ENCODE results near the gene NFIB. TPM values are rescaled to one million over a fixed set of nuclear protein-coding genes. Genes with fewer than 3 reads are reported as not detected.

NFIB gene
- total RNA-seq, 6 experiments from 2014 or later: 0.69 to 6.2 (median 4.4) TPM

DNA sequence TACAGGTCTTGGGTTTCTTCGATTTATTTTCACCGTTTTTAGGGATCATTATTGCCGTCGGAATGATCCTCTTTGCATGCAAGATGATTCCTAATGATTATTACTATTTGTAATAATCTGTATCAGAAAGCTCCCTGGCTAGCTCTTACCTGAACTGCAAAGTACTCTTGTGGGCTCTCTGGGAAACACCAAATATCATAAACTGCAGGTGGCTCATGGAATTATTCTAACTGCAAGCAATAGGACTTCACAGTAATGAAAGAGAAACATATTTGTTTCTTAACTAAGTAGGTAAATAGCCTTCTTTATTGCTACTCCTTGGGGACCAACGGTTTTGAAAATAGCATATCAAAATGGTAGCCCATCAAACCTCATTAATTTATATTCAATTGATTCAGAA lies 219.4 kb downstream of the NFIB start:
- Mint-ChIP-seq H3K4me3 (no peak overlapping the region), H3K27me3 (ENCODE audit: insufficient read depth) (peaks cover 2% of the 10 kb centered on the region; the same call in 1 of the 2 replicates), H3K4me1 (ENCODE audit: low read depth) (peaks cover 23% of the 10 kb centered on the region), H3K36me3 (ENCODE audit: low read depth) (no peaks in the 10 kb centered on the region), H3K9me3 (no peaks in the 10 kb centered on the region), H3K27ac (no peak overlapping the region)
- no peak for DNase-seq
- TF ChIP-seq, protein P1, sequence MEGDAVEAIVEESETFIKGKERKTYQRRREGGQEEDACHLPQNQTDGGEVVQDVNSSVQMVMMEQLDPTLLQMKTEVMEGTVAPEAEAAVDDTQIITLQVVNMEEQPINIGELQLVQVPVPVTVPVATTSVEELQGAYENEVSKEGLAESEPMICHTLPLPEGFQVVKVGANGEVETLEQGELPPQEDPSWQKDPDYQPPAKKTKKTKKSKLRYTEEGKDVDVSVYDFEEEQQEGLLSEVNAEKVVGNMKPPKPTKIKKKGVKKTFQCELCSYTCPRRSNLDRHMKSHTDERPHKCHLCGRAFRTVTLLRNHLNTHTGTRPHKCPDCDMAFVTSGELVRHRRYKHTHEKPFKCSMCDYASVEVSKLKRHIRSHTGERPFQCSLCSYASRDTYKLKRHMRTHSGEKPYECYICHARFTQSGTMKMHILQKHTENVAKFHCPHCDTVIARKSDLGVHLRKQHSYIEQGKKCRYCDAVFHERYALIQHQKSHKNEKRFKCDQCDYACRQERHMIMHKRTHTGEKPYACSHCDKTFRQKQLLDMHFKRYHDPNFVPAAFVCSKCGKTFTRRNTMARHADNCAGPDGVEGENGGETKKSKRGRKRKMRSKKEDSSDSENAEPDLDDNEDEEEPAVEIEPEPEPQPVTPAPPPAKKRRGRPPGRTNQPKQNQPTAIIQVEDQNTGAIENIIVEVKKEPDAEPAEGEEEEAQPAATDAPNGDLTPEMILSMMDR (IDR thresholded peaks at IDR 0.05): no peak

- Mint-ChIP-seq H3K4me1 (ENCODE audit: low read depth) (peaks cover 14% of the 10 kb centered on the region), H3K27ac (no peak overlapping the region), H3K36me3 (ENCODE audit: low read depth) (no peaks in the 10 kb centered on the region), H3K27me3 (ENCODE audit: insufficient read depth) (peaks cover 2% of the 10 kb centered on the region; the same call in 1 of the 2 replicates), H3K9me3 (no peaks in the 10 kb centered on the region), H3K4me3 (no peak overlapping the region)
- DNase-seq: no peak
- TF ChIP-seq, protein P1 (IDR thresholded peaks at IDR 0.05): no peak
Measured at GRCh38 chr9:14092344-14092743, 221.6 kb downstream of the NFIB start.

- no peak overlapping the region for H3K27ac Mint-ChIP-seq
- H3K27me3 Mint-ChIP-seq (ENCODE audit: insufficient read depth): no peaks in the 10 kb centered on the region
- H3K9me3 Mint-ChIP-seq: no peaks in the 10 kb centered on the region
- TF ChIP-seq, protein P1 (IDR thresholded peaks at IDR 0.05): no peak
- no peak for DNase-seq
- H3K4me1 Mint-ChIP-seq (ENCODE audit: low read depth): no peaks in the 10 kb centered on the region
- H3K36me3 Mint-ChIP-seq (ENCODE audit: low read depth): no peaks in the 10 kb centered on the region
- no peak overlapping the region for H3K4me3 Mint-ChIP-seq
Measured at GRCh38 chr9:14089051-14089803, 224.7 kb downstream of the NFIB start.

DNA sequence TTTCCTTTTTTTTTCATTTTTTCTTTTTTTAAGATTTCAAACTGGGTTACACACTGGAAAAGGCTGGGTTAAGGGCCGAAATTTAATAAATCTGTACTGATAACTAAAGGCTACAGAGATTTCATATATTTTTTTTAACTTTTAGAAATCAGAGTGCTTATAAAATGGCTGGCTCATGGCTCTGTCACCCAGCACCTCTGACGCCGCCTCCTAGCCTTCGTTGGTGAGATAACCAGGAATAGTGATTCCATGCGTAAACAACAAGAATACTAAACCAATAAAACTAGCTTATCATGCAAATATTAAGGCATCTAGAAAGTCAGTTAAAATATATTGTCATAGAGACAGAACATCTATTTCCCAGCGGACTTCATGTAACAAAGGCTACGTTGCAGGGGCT lies 226.4 kb downstream of the NFIB start:
- TF ChIP-seq, protein P1 (IDR thresholded peaks at IDR 0.05): no peak
- no peaks in the 10 kb centered on the region for H3K27me3 Mint-ChIP-seq (ENCODE audit: insufficient read depth)
- H3K36me3 Mint-ChIP-seq (ENCODE audit: low read depth): no peaks in the 10 kb centered on the region
- H3K4me3 Mint-ChIP-seq: no peak overlapping the region
- H3K4me1 Mint-ChIP-seq (ENCODE audit: low read depth): no peaks in the 10 kb centered on the region
- DNase-seq: no peak
- H3K9me3 Mint-ChIP-seq: no peaks in the 10 kb centered on the region
- no peak overlapping the region for H3K27ac Mint-ChIP-seq

GRCh38 chr9:14086495-14086894 lies 227.4 kb downstream of the NFIB start:
- Mint-ChIP-seq H3K27me3 (ENCODE audit: insufficient read depth) (no peaks in the 10 kb centered on the region), H3K27ac (no peak overlapping the region), H3K9me3 (no peaks in the 10 kb centered on the region), H3K4me3 (no peak overlapping the region), H3K4me1 (ENCODE audit: low read depth) (no peaks in the 10 kb centered on the region), H3K36me3 (ENCODE audit: low read depth) (no peaks in the 10 kb centered on the region)
- DNase-seq: no peak
- TF ChIP-seq, protein P1 (IDR thresholded peaks at IDR 0.05): no peak

Measured in HFFc6 (cell line).